Esophagus squamous epithelium (tissue), 5 donors: ENCODE measurements around the gene ITPRIPL2. TPM values are rescaled to one million over a fixed set of nuclear protein-coding genes. Genes with fewer than 3 reads are reported as not detected.

Source experiments
- DNase-seq: peaks from one replicate; lab custom pipeline; 2025; lab: John Stamatoyannopoulos, UW
- H3K27ac ChIP-seq, 4 donors: fragments of 200-600 bp; sonication (generic); one replicate each; pipeline ENCODE4 v1.5.1; 2016 to 2019; ENCODE audit warnings: mild to moderate bottlenecking in 1 of 4
- H3K27me3 ChIP-seq, 4 donors: fragments of 200-600 bp; sonication (generic); 1 replicate in 3 of 4; 2 replicates in 1 of 4; pipeline versions ENCODE4 v1.5.1 to v1.6.0; 2017 to 2021; ENCODE audit warnings: antibody characterized with exemption in 1 of 4
- H3K36me3 ChIP-seq, 3 donors: fragments of 200-600 bp; sonication (generic); one replicate each; pipeline ENCODE4 v1.5.1; 2016 to 2019
- H3K4me1 ChIP-seq, 3 donors: fragments of 200-600 bp; sonication (generic); one replicate each; pipeline ENCODE4 v1.5.1; 2017 to 2019
- H3K4me3 ChIP-seq, 4 donors: fragments of 200-600 bp; sonication (generic); 1 replicate in 3 of 4; 2 replicates in 1 of 4; pipeline ENCODE4 v1.5.1; 2016 to 2019; ENCODE audit warnings: mild to moderate bottlenecking in 2 of 4, moderate library complexity in 1 of 4
- H3K9me3 ChIP-seq, 3 donors: fragments of 200-600 bp; sonication (generic); one replicate each; pipeline ENCODE4 v1.5.1; 2016 to 2019
- POLR2A ChIP-seq, 4 donors: fragments of 450-650 bp; IDR thresholded peaks; one replicate each; pipeline ENCODE4 v1.6.1; 2017; ENCODE audit warnings: antibody characterized with exemption in 4 of 4, mild to moderate bottlenecking in 4 of 4, moderate library complexity in 3 of 4
- WGBS, 2 donors: methylation state at CpG; one replicate each; pipeline ENCODE4 v1.1.5; 2018; 5-methylcytosine and 5-hydroxymethylcytosine counted together
- intact Hi-C: fragments of 100-400 bp; cut with DNase I; formaldehyde crosslinking; loops from one replicate; pipeline ENCODE4 v1.15.0; 2022
- total RNA-seq, 4 donors: library from RNA; depleted of rRNA; stranded (reverse); fragments of >200 nt; gene quantifications; one replicate each; pipeline ENCODE4 v1.1.0, GENCODE V29; 2016
- TF ChIP-seq, protein P1 (sequence below), 6 experiments: fragments of 450-650 bp in 4 of 6; fragments of 200-600 bp in 2 of 6; sonication (generic) in 2 of 6; IDR thresholded peaks; one replicate each; pipeline ENCODE4 v1.5.1; 2016 to 2019; ENCODE audit warnings: antibody characterized with exemption in 6 of 6, mild to moderate bottlenecking in 4 of 6, moderate library complexity in 4 of 6
- donor health status: DM: yes; HTN: yes; CAD: no.

ITPRIPL2 gene
- total RNA-seq, 4 donors from 2014 or later, result 18.3 to 78.6 (median 42.4) TPM

DNA sequence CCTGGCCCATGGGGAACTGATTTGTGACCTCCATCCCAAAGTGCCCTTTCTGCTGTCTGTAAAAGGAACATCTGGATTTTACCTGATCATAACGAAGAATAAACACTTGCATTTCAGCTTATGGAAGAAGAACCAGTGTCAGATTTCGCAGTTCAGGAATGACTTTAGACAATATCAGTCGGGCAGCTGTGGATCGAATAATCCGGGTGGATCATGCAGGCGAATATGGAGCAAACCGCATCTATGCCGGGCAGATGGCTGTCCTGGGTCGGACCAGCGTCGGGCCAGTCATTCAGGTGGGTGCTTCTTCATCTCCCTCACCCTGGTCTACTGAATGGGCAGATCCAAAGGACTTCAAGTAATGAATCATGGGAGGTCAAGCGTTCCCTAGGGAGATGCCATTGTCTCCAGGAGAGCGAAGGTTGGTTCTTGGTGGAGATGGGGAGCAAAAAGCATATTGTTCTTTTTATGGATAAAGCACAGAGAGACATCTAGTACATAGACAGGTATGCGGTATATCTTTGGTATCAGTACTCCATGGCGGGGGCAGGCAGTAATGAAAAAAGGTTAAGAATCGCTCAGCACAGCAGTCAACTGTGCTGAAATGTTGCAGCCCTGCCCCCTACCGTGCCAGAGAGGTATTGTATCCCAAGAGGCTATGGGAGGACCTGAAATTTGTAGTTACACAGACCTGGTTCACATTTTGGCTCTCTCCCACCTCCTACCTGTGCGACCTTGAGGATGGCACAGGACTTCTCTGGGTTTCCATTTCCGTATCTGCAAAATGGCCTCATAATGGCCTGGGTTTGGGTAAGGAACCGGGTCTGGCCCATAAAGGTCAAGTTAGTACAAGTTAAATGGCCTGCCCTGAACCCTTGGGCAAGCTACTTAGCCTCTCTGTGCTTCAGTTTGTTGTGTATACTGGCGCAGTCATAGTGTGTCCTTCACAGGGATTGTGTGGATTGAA lies 41.7 kb upstream of the ITPRIPL2 start:
- H3K4me3 ChIP-seq, result no peak overlapping the region
- no peak overlapping the region for H3K27ac ChIP-seq
- intact Hi-C loops, result loop anchor here (5.0 kb wide), 1 partner anchor 90 kb away; the partner anchor contains the start of gene TMC7
- 74 to 75% methylated on average over 19 to 20 of the region's 21 CpGs for WGBS, 2 donors
- no peak for TF ChIP-seq POLR2A (IDR thresholded peaks at IDR 0.05)
- TF ChIP-seq, protein P1, sequence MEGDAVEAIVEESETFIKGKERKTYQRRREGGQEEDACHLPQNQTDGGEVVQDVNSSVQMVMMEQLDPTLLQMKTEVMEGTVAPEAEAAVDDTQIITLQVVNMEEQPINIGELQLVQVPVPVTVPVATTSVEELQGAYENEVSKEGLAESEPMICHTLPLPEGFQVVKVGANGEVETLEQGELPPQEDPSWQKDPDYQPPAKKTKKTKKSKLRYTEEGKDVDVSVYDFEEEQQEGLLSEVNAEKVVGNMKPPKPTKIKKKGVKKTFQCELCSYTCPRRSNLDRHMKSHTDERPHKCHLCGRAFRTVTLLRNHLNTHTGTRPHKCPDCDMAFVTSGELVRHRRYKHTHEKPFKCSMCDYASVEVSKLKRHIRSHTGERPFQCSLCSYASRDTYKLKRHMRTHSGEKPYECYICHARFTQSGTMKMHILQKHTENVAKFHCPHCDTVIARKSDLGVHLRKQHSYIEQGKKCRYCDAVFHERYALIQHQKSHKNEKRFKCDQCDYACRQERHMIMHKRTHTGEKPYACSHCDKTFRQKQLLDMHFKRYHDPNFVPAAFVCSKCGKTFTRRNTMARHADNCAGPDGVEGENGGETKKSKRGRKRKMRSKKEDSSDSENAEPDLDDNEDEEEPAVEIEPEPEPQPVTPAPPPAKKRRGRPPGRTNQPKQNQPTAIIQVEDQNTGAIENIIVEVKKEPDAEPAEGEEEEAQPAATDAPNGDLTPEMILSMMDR (IDR thresholded peaks at IDR 0.05), result peak in 5 of 6 experiments; percentile 75 to 86 (median 76)
- H3K9me3 ChIP-seq, result no peaks in the 10 kb centered on the region
- peaks cover 5 to 19% (median 13%) of the 10 kb centered on the region in 3 donors for H3K4me1 ChIP-seq
- no peaks in the 10 kb centered on the region for H3K27me3 ChIP-seq
- peaks cover 0 to 61% (median 2%) of the 10 kb centered on the region in 3 donors for H3K36me3 ChIP-seq
- DNase-seq, result no peak

DNA sequence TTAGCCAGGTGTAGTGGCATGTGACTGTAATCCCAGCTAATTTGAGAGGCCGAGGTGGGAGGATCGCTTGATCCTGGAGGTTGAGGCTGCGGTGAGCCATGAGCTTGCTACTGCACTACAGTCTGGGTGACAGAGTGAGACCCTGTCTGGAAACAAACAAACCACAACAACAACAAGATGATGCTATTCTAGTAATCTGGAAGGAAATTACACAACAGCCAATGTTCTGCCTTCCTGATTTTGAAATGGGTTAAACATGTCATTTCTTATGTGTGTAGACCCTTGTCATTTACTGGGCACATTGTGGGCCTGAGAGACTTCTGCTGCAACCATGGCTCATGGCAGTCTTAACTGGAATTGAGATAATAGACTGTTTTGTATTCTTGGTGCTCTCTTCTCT lies 40.4 kb upstream of the ITPRIPL2 start:
- WGBS, 2 donors, result 78 to 85% methylated on average over 3 of the region's 3 CpGs
- H3K27ac ChIP-seq, result no peak overlapping the region
- H3K36me3 ChIP-seq, result peaks cover 0 to 73% (median 8%) of the 10 kb centered on the region in 3 donors
- H3K4me1 ChIP-seq, result peaks cover 1 to 14% (median 11%) of the 10 kb centered on the region in 3 donors
- H3K27me3 ChIP-seq, result no peaks in the 10 kb centered on the region
- TF ChIP-seq, protein P1 (IDR thresholded peaks at IDR 0.05), result no peak
- no peak for TF ChIP-seq POLR2A (IDR thresholded peaks at IDR 0.05)
- no peaks in the 10 kb centered on the region for H3K9me3 ChIP-seq
- intact Hi-C loops, result loop anchor here (5.0 kb wide), 1 partner anchor 91 kb away; the partner anchor contains the start of gene TMC7
- H3K4me3 ChIP-seq, result no peak overlapping the region
- no peak for DNase-seq

DNA sequence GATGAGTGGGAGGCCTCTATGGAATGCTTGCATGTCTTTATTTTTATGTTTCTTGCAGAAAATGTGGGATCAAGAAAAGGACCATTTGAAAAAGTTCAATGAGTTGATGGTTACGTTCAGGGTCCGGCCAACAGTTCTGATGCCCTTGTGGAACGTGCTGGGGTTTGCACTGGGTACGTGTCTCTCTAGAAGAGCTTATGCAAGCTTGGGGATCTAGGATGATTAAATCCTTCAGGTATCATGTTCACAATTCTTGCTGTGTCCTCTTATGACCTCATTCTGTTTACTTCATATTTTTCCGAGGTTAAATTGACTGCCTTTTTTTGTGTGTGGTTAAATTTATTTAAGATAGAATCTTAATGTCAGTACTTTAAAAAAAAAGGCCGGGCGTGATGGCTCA lies 39.9 kb upstream of the ITPRIPL2 start:
- 76 to 83% methylated on average over 7 of the region's 7 CpGs for WGBS, 2 donors
- intact Hi-C loops, result loop anchor here (5.0 kb wide), 1 partner anchor 92 kb away; the partner anchor contains the start of gene TMC7
- DNase-seq, result no peak
- TF ChIP-seq POLR2A (IDR thresholded peaks at IDR 0.05), result no peak
- TF ChIP-seq, protein P1 (IDR thresholded peaks at IDR 0.05), result no peak
- Histone ChIP-seq H3K4me3 (no peak overlapping the region), H3K4me1 (peaks cover 0 to 9% (median 6%) of the 10 kb centered on the region in 3 donors), H3K36me3 (peaks cover 0 to 78% (median 8%) of the 10 kb centered on the region in 3 donors), H3K9me3 (no peaks in the 10 kb centered on the region), H3K27ac (no peak overlapping the region), H3K27me3 (no peaks in the 10 kb centered on the region)

DNA sequence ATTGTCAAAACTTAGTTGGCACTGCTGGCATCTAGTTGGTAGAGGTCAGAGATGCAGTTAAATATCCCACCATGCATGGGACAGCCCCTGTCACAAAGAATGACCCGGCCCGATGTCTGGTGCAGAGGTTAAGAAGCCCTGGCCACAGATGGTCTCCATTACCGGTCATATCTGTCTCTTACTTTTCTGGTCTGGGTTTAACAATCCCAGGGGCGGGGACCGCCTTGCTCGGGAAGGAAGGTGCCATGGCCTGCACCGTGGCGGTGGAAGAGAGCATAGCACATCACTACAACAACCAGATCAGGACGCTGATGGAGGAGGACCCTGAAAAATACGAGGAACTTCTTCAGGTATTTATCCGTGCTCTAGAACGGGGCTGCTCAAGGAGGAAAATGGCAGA lies 38.3 kb upstream of the ITPRIPL2 start:
- Histone ChIP-seq H3K27me3 (no peaks in the 10 kb centered on the region), H3K27ac (no peak overlapping the region), H3K4me3 (no peak overlapping the region), H3K4me1 (no peaks in the 10 kb centered on the region), H3K9me3 (no peaks in the 10 kb centered on the region), H3K36me3 (peaks cover 0 to 88% (median 8%) of the 10 kb centered on the region in 3 donors)
- TF ChIP-seq, protein P1 (IDR thresholded peaks at IDR 0.05), result no peak
- no peak for TF ChIP-seq POLR2A (IDR thresholded peaks at IDR 0.05)
- DNase-seq, result no peak
- intact Hi-C loops, result no loop called here
- 91 to 96% methylated on average over 4 to 12 of the region's 12 CpGs for WGBS, 2 donors

DNA sequence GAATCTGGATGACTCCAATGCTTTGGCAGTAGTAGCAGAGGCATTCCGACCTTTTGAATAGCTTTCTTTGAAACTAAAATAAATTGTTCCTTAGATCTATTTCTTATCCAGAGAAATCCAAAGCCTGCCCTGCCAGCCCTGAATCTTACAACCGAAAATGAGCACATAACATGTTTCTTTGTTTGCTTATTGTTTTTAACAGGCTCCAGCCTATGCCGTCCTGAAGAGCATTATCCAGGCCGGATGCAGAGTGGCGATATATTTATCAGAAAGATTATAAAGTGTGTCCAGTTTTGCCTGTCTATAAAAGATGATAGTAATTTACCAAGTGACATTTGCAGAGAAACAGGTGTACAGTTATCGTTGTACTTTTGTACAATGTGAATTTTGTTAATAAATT lies 35.9 kb upstream of the ITPRIPL2 start:
- no peaks in the 10 kb centered on the region for H3K4me1 ChIP-seq
- WGBS, 2 donors, result 83 to 93% methylated on average over 6 of the region's 6 CpGs
- no peaks in the 10 kb centered on the region for H3K27me3 ChIP-seq
- H3K27ac ChIP-seq, result no peak overlapping the region
- TF ChIP-seq, protein P1 (IDR thresholded peaks at IDR 0.05), result no peak
- no peak for TF ChIP-seq POLR2A (IDR thresholded peaks at IDR 0.05)
- intact Hi-C loops, result no loop called here
- no peak overlapping the region for H3K4me3 ChIP-seq
- no peak for DNase-seq
- peaks cover 0 to 87% (median 8%) of the 10 kb centered on the region in 3 donors for H3K36me3 ChIP-seq
- no peaks in the 10 kb centered on the region for H3K9me3 ChIP-seq
